SK-N-SH (cell line): ENCODE data around the gene PSMC3. TPM values are rescaled to one million over a fixed set of nuclear protein-coding genes. Genes with fewer than 3 reads are reported as not detected.

ENCODE experiments used
- CTCF ChIA-PET: fragments of 300-600, 350-600 bp; formaldehyde crosslinking; extraction: SDS; loops from one replicate; lab custom pipeline; 2021; lab: Yijun Ruan, JAX
- POLR2A ChIA-PET: fragments of 350-600 bp; sonication (Branson Sonifier 250); formaldehyde crosslinking; extraction: SDS; loops from one replicate; lab custom pipeline; 2020; ENCODE audit warnings: antibody characterized with exemption, inconsistent platforms; lab: Yijun Ruan, JAX
- DNase-seq: peaks from one replicate; pipeline ENCODE4 v3.0.0; 2012
- H2AFZ ChIP-seq: fragments of 200-600 bp; sonication (generic); 2 replicates; pipeline ENCODE4 v1.8.1; 2016; ENCODE audit warnings: antibody characterized with exemption, mild to moderate bottlenecking, low read depth
- H3F3A ChIP-seq: fragments of 200-600 bp; sonication (generic); replicated peaks from 2 replicates; pipeline ENCODE3; 2016; ENCODE audit warnings: antibody characterized with exemption, mild to moderate bottlenecking; ENCODE audit not compliant: insufficient read depth
- H3K27ac ChIP-seq, 2 experiments: fragments of 200-500 bp in 1 of 2; fragments of 200-600 bp in 1 of 2; sonication (Bioruptor generic) in 1 of 2; sonication (generic), shearing (Covaris generic) in 1 of 2; 2 replicates each; pipeline versions ENCODE4 v1.5.1 to v1.6.1; 2014 to 2016; ENCODE audit warnings: low read depth in 2 of 2, inconsistent platforms in 1 of 2, low read length in 1 of 2, mild to moderate bottlenecking in 1 of 2, mixed read lengths in 1 of 2
- H3K27me3 ChIP-seq: fragments of 200-600 bp; sonication (generic), shearing (Covaris generic); 2 replicates; pipeline ENCODE4 v1.6.1; 2016; ENCODE audit warnings: mixed run types; ENCODE audit not compliant: insufficient read depth
- H3K36me3 ChIP-seq, 2 experiments: fragments of 200-500 bp in 1 of 2; fragments of 200-600 bp in 1 of 2; sonication (Bioruptor generic) in 1 of 2; sonication (generic) in 1 of 2; replicated peaks in 1 of 2; 2 replicates each; pipeline versions ENCODE3 to v1.5.1; 2014 to 2016; ENCODE audit warnings: low read length in 1 of 2, mild to moderate bottlenecking in 1 of 2; ENCODE audit not compliant: insufficient read depth in 2 of 2, control insufficient read depth in 1 of 2
- H3K4me1 ChIP-seq, 2 experiments: fragments of 200-500 bp in 1 of 2; fragments of 200-600 bp in 1 of 2; sonication (Bioruptor generic) in 1 of 2; sonication (generic), shearing (Covaris generic) in 1 of 2; 2 replicates each; pipeline versions ENCODE4 v1.5.1 to v1.6.1; 2014 to 2016; ENCODE audit warnings: low read depth in 1 of 2, low read length in 1 of 2, mixed run types in 1 of 2; ENCODE audit not compliant: insufficient read depth in 2 of 2, control insufficient read depth in 1 of 2
- H3K4me2 ChIP-seq: fragments of 200-600 bp; sonication (generic), shearing (Covaris generic); 2 replicates; pipeline ENCODE4 v1.6.1; 2017; ENCODE audit warnings: mixed run types
- H3K4me3 ChIP-seq, 2 experiments: fragments of 200-500 bp in 1 of 2; fragments of 200-600 bp in 1 of 2; sonication (Bioruptor generic) in 1 of 2; sonication (generic), shearing (Covaris generic) in 1 of 2; 2 replicates each; pipeline versions ENCODE4 v1.5.1 to v1.8.1; 2014 to 2016; ENCODE audit warnings: low read depth in 2 of 2, inconsistent platforms in 1 of 2, low read length in 1 of 2, mild to moderate bottlenecking in 1 of 2, mixed read lengths in 1 of 2, moderate library complexity in 1 of 2
- H3K79me2 ChIP-seq: fragments of 200-600 bp; sonication (generic); 2 replicates; pipeline ENCODE4 v1.8.1; 2017; ENCODE audit warnings: mild to moderate bottlenecking; ENCODE audit not compliant: insufficient read depth
- H3K9ac ChIP-seq: fragments of 200-600 bp; sonication (generic); 2 replicates; pipeline ENCODE4 v1.6.1; 2017; ENCODE audit warnings: mixed run types
- H3K9me2 ChIP-seq: fragments of 200-600 bp; sonication (generic); 2 replicates; pipeline ENCODE4 v1.6.1; 2017; ENCODE audit warnings: mixed run types
- H3K9me3 ChIP-seq: fragments of 200-600 bp; sonication (generic); 2 replicates; pipeline ENCODE4 v1.6.1; 2017; ENCODE audit warnings: mixed run types, mild to moderate bottlenecking, moderate library complexity
- H4K20me1 ChIP-seq: fragments of 200-600 bp; sonication (generic); 2 replicates; pipeline ENCODE4 v1.6.1; 2017; ENCODE audit warnings: mild to moderate bottlenecking, mixed run types; ENCODE audit not compliant: insufficient read depth
- CHD2 ChIP-seq: fragments of 150-350 bp; IDR thresholded peaks from 2 replicates; pipeline ENCODE4 v1.6.1; 2018; ENCODE audit warnings: low read length; ENCODE audit not compliant: partially characterized antibody
- CTCF ChIP-seq: fragments of 200-600 bp; sonication (generic); IDR thresholded peaks from 2 replicates; pipeline ENCODE4 v1.6.1; 2017; ENCODE audit warnings: antibody characterized with exemption, mild to moderate bottlenecking, moderate library complexity
- ELF1 ChIP-seq: IDR thresholded peaks from 2 replicates; pipeline ENCODE4 v1.4.0; 2012
- EP300 ChIP-seq, 2 experiments: IDR thresholded peaks; 2 replicates each; pipeline versions ENCODE4 v1.4.0 to v1.6.1; 2012; ENCODE audit warnings: borderline replicate concordance in 1 of 2, low read depth in 1 of 2, low read length in 1 of 2
- EZH2phosphoT487 ChIP-seq: fragments of 200-600 bp; sonication (generic); IDR thresholded peaks from 2 replicates; pipeline ENCODE4 v1.6.1; 2017; ENCODE audit warnings: low read depth, mixed run types, mild to moderate bottlenecking, antibody characterized with exemption, moderate library complexity, borderline replicate concordance
- GABPA ChIP-seq: IDR thresholded peaks from 2 replicates; pipeline ENCODE4 v1.4.0; 2012; ENCODE audit warnings: low read depth, mild to moderate bottlenecking
- MXI1 ChIP-seq: IDR thresholded peaks from 2 replicates; pipeline ENCODE4 v1.6.1; 2012; ENCODE audit warnings: mild to moderate bottlenecking, low read depth, low read length, improper control_type of control experiment
- NRF1 ChIP-seq: IDR thresholded peaks from 2 replicates; pipeline ENCODE4 v1.6.1; 2012; ENCODE audit warnings: low read depth, mild to moderate bottlenecking, low read length
- POLR2AphosphoS5 ChIP-seq: IDR thresholded peaks from 2 replicates; pipeline ENCODE4 v1.6.1; 2012; ENCODE audit warnings: low read depth, low read length
- RCOR1 ChIP-seq: fragments of 150-350 bp; IDR thresholded peaks from 2 replicates; pipeline ENCODE4 v1.6.1; 2017; ENCODE audit warnings: antibody characterized with exemption, low read length
- REST ChIP-seq: IDR thresholded peaks from 2 replicates; pipeline ENCODE4 v1.6.1; 2012; ENCODE audit warnings: mild to moderate bottlenecking, low read depth, low read length, moderate library complexity
- RFX5 ChIP-seq: IDR thresholded peaks from 2 replicates; pipeline ENCODE4 v1.6.1; 2012; ENCODE audit warnings: mild to moderate bottlenecking, improper control_type of control experiment, low read length
- RXRA ChIP-seq: IDR thresholded peaks from 2 replicates; pipeline ENCODE4 v1.4.0; 2012; ENCODE audit warnings: low read depth, mild to moderate bottlenecking, borderline replicate concordance
- SIN3A ChIP-seq: IDR thresholded peaks from 2 replicates; pipeline ENCODE4 v1.6.1; 2012; ENCODE audit warnings: low read depth, mild to moderate bottlenecking, low read length, moderate library complexity, borderline replicate concordance
- TAF1 ChIP-seq: IDR thresholded peaks from 2 replicates; pipeline ENCODE4 v1.6.1; 2012; ENCODE audit warnings: low read depth, mild to moderate bottlenecking, low read length, moderate library complexity, borderline replicate concordance
- USF2 ChIP-seq: fragments of 150-350 bp; IDR thresholded peaks from 2 replicates; pipeline ENCODE4 v1.6.1; 2017; ENCODE audit warnings: antibody characterized with exemption, low read length, low read depth, borderline replicate concordance
- WGBS: methylation state at CpG from one replicate; pipeline ENCODE4 v1.1.6; 2017; ENCODE audit warnings: low lambda C conversion rate; 5-methylcytosine and 5-hydroxymethylcytosine counted together
- polyA plus RNA-seq, 3 experiments: library from polyadenylated mRNA; depleted of rRNA; stranded (reverse); fragments of >200 nt; gene quantifications; 2 replicates each; pipeline ENCODE4 v1.2.3, GENCODE V29; 2012
- TF ChIP-seq, protein P1 (sequence below): IDR thresholded peaks from 2 replicates; pipeline ENCODE4 v1.4.0; 2012; ENCODE audit warnings: low read depth

The PSMC3 gene
- polyA plus RNA-seq, 1 of the 3 experiments (the other 2 are of a cell fraction) = 184 TPM

DNA sequence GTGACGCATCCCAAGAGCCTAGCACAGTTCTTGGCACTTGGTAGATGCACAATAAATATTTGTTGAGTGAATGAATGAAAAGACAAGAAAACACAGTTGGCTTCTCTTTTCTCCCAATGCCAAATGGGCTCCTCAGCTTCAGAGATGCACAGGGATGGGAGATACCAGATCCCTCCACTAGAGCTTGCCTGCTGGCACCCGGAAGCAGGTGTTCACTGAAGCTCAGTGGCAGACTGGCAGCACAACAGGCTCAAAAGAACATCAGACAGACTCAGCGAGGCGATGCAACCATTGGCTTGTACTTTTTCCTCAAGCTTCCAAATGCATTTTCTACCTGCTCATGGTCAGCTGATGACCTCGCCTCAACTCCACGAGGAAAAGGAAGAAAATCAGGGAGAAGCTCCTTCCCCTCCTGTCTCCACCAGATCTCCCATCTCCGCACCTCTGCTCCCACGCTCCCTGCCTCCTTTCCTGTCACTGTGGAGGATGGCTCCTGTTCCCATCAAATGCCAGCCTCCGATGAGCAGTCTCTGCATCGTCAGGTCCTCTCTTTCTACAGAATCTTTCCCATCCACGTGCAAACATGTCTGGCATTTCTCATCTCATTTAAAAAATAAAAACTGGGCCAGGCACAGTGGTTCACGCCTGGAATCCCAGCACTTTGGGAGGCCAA is 16.9 kb upstream of the PSMC3 start:
- WGBS = 78% methylated on average over 12 of the region's 12 CpGs
- Histone ChIP-seq H3K27me3 (no peaks in the 10 kb centered on the region), H3K9me3 (no peaks in the 10 kb centered on the region), H3K9ac (no peak overlapping the region), H3F3A (no peaks in the 10 kb centered on the region), H3K4me3 (no peak overlapping the region), H3K27ac (no peak overlapping the region), H3K4me2 (no peak overlapping the region), H3K36me3 (no peaks in the 10 kb centered on the region), H2AFZ (no peak overlapping the region), H4K20me1 (no peaks in the 10 kb centered on the region), H3K9me2 (no peaks in the 10 kb centered on the region), H3K4me1 (no peaks in the 10 kb centered on the region; a peak in 1 of 4 replicates), H3K79me2 (no peaks in the 10 kb centered on the region)
- DNase-seq = peak; percentile 71
- TF ChIP-seq NRF1 = no peak
- peak; percentile 6; the same call in 1 of the 2 replicates for TF ChIP-seq CTCF
- ChIA-PET CTCF (interaction anchor here (1.4 to 3.1 kb wide), 5 partner anchors 10 to 110 kb away, joined by 4 to 16 read pairs (median 6); partner anchors contain the start of gene CELF1), POLR2A (no interaction called here)

GRCh38 chr11:47442514-47442913 is 16.3 kb upstream of the PSMC3 start:
- ChIA-PET CTCF (interaction anchor here (1.4 to 3.1 kb wide), 4 partner anchors 11 to 111 kb away, joined by 4 to 16 read pairs (median 8); partner anchors contain the start of gene CELF1), POLR2A (no interaction called here)
- no peaks in the 10 kb centered on the region for H3F3A ChIP-seq
- H3K9ac ChIP-seq = no peak overlapping the region
- H3K9me3 ChIP-seq = no peaks in the 10 kb centered on the region
- H3K27ac ChIP-seq = no peak overlapping the region
- no peak overlapping the region for H2AFZ ChIP-seq
- no peaks in the 10 kb centered on the region for H4K20me1 ChIP-seq
- DNase-seq = no peak
- H3K27me3 ChIP-seq = no peaks in the 10 kb centered on the region
- WGBS = 82% methylated on average over 6 of the region's 8 CpGs
- H3K4me2 ChIP-seq = no peak overlapping the region
- H3K36me3 ChIP-seq = no peaks in the 10 kb centered on the region
- no peaks in the 10 kb centered on the region for H3K79me2 ChIP-seq
- no peaks in the 10 kb centered on the region; a peak in 1 of 4 replicates for H3K4me1 ChIP-seq
- H3K4me3 ChIP-seq = no peak overlapping the region
- H3K9me2 ChIP-seq = no peaks in the 10 kb centered on the region
- TF ChIP-seq MXI1 = no peak
- TF ChIP-seq TAF1 = no peak
- no peak for TF ChIP-seq NRF1
- TF ChIP-seq RFX5 = no peak
- no peak for TF ChIP-seq GABPA
- TF ChIP-seq REST = no peak
- TF ChIP-seq POLR2AphosphoS5 = no peak
- no peak for TF ChIP-seq RCOR1
- TF ChIP-seq USF2 = no peak
- TF ChIP-seq CTCF = no peak
- TF ChIP-seq, protein P1, sequence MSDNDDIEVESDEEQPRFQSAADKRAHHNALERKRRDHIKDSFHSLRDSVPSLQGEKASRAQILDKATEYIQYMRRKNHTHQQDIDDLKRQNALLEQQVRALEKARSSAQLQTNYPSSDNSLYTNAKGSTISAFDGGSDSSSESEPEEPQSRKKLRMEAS = no peak
- no peak for TF ChIP-seq CHD2
- no peak for TF ChIP-seq SIN3A
- TF ChIP-seq RXRA = no peak
- TF ChIP-seq EZH2phosphoT487 = no peak
- TF ChIP-seq ELF1 = no peak
- TF ChIP-seq EP300 (IDR thresholded peaks at IDR 0.05; ENCODE audit: borderline replicate concordance in 1 of 2, low read depth in 1 of 2, low read length in 1 of 2) = no peak
